Renal pelvis (tissue), 3 donors: ENCODE results near the gene PNRC2. TPM values are rescaled to one million over a fixed set of nuclear protein-coding genes. Genes with fewer than 3 reads are reported as not detected.

Source experiments
- polyA plus RNA-seq, 3 donors: library from polyadenylated mRNA; unstranded; fragments of 120-200 nt; gene quantifications; one replicate each; pipeline ENCODE4 v1.2.1, GENCODE V29; 2013; ENCODE audit not compliant: insufficient read length in 3 of 3

PNRC2 gene
- polyA plus RNA-seq, 3 donors, result 213 to 233 (median 214) TPM

Other genes starting within 250 kb of the PNRC2 start
- 10 to 100 TPM; 34.3 to 38.2 (median 36.0) TPM for gene ELOA, start 216.4 kb upstream of the PNRC2 start, polyA plus RNA-seq
- gene PITHD1, start 181.4 kb upstream of the PNRC2 start, polyA plus RNA-seq, result 10 to 100 TPM; 59.4 to 63.3 (median 60.3) TPM
- 10 to 100 TPM; 72.4 to 87.2 (median 78.9) TPM for gene LYPLA2, start 168.7 kb upstream of the PNRC2 start, polyA plus RNA-seq
- 10 to 100 TPM; 38.2 to 44.2 (median 38.9) TPM for gene GALE, start 159.1 kb upstream of the PNRC2 start, polyA plus RNA-seq
- 10 to 100 TPM; 74.2 to 86.7 (median 76.9) TPM for gene HMGCL, start 134.4 kb upstream of the PNRC2 start, polyA plus RNA-seq
- 10 to 100 TPM; 35.3 to 40.4 (median 40.0) TPM for gene FUCA1, start 91.5 kb upstream of the PNRC2 start, polyA plus RNA-seq
- gene CNR2, start 46.5 kb upstream of the PNRC2 start, polyA plus RNA-seq, result under 1 TPM; 0.12 to 0.17 (median 0.14) TPM
- gene SRSF10, start 20.5 kb downstream of the PNRC2 start, polyA plus RNA-seq, result 100 to 1,000 TPM; 180 to 269 (median 237) TPM
- 10 to 100 TPM; 17.6 to 37.9 (median 18.0) TPM for gene MYOM3, start 152.3 kb downstream of the PNRC2 start, polyA plus RNA-seq
- 1 to 10 TPM; 4.6 to 5.4 (median 4.7) TPM for gene IL22RA1, start 183.3 kb downstream of the PNRC2 start, polyA plus RNA-seq
- 1 to 10 TPM; 5.1 to 6.1 (median 5.8) TPM for gene IFNLR1, start 227.5 kb downstream of the PNRC2 start, polyA plus RNA-seq